ENCODE measurements around the gene SCD.
"Not testable (repeated sequence)": the region's sequence is repeated elsewhere in the genome, so short reads cannot be mapped to it uniquely, and the experiment has no call there.

The SCD gene

DNA sequence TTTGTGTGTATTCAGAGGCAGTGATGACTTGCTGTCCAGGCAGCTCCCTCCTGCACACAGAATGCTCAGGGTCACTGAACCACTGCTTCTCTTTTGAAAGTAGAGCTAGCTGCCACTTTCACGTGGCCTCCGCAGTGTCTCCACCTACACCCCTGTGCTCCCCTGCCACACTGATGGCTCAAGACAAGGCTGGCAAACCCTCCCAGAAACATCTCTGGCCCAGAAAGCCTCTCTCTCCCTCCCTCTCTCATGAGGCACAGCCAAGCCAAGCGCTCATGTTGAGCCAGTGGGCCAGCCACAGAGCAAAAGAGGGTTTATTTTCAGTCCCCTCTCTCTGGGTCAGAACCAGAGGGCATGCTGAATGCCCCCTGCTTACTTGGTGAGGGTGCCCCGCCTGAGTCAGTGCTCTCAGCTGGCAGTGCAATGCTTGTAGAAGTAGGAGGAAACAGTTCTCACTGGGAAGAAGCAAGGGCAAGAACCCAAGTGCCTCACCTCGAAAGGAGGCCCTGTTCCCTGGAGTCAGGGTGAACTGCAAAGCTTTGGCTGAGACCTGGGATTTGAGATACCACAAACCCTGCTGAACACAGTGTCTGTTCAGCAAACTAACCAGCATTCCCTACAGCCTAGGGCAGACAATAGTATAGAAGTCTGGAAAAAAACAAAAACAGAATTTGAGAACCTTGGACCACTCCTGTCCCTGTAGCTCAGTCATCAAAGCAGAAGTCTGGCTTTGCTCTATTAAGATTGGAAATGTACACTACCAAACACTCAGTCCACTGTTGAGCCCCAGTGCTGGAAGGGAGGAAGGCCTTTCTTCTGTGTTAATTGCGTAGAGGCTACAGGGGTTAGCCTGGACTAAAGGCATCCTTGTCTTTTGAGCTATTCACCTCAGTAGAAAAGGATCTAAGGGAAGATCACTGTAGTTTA lies 15.8 kb downstream of the SCD start:
- DNase-seq (ENCODE audit: low read depth in 3 of 3), result no peak

DNA sequence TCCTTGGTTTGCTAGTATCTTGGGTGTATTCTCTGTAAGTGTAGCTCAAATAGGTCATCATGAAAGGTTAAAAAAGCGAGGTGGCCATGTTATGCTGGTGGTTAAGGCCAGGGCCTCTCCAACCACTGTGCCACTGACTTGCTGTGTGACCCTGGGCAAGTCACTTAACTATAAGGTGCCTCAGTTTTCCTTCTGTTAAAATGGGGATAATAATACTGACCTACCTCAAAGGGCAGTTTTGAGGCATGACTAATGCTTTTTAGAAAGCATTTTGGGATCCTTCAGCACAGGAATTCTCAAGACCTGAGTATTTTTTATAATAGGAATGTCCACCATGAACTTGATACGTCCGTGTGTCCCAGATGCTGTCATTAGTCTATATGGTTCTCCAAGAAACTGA lies 17.1 kb downstream of the SCD start:
- no peak for DNase-seq (ENCODE audit: low read depth in 3 of 3)

DNA sequence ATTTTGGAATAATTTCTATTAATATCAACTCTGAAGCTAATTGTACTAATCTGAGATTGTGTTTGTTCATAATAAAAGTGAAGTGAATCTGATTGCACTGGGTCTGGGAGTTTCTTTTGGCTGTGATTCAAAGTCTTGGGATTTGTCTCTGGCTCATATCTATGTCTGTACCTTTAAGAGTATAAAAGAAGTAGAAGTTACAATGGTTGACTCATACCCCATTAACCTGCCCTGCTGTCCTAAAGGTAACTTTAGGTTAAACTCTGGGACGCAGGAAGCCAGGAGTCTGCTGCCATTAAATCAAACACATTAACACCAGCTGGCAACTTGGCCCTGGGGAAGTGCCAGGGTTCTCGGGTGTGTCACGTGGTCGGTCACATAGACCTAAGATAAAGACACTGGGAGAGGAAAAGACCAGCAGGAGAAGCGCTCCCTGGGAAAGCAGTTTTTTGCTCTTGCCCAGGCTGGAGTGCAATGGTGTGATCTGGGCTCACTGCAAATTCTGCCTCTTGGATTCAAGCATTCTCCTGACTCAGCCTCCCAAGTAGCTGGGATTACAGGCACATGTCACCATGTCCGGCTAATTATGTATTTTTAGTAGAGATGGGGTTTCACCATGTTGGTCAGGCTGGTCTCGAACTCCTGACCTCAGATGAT lies 17.8 kb downstream of the SCD start:
- DNase-seq (ENCODE audit: low read depth in 3 of 3), result no peak

DNA sequence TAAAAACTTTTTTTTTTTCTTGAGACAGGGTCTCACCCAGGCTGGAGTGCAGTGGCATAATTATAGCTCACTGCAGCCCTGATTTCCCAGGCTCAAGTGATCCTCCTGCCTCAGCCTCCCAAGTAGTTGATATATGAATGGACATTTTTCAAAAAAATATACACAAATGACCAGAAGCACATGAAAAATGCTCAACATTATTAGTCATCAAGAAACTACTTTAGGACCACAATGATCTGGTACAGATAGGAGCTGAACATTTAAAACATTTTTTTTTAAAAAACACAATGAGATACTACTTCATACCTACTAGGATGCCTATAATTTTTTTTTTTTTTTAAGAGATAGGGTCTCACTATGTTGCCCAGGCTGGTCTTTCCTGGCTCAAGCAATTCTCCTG lies 21.7 kb downstream of the SCD start:
- no peak for DNase-seq (ENCODE audit: low read depth in 3 of 3)

DNA sequence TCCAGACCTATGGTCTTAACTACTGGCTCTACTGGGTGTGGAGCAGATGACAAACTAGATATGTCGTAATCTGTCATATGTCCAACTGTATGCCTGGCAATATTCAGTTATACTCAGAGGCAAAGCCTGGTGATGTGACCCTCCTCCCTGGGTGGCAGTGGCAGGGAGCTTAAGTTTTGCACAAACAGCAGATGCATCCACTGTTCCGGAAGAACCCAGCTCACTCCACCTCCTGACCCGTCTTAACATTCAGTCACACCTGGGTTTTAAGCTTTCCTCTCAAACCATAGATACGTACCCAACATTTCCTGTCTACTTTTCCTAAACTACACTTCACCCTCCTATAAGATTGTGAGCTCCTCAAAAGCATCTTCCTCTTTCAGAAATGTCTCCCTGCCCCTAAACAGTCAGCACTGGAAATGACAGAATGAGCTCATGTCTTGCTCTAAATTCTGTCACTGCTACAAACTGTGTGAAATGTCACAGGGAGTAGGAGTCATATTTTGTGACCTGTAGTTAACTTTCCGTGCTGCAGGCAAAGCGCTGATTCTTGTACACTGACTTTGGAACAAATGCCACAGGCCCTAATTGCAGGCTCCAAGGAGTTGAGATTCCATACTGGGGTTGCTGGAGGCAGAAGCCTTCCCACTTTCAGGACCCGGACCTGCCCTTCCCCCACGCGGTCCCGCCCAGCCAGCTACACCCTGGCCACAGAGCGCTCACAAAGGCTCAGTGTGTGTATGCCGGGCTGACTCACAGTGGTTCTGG lies 23.9 kb downstream of the SCD start:
- DNase-seq (ENCODE audit: low read depth in 3 of 3), result peak in 1 of 3 experiments; percentile 70

DNA sequence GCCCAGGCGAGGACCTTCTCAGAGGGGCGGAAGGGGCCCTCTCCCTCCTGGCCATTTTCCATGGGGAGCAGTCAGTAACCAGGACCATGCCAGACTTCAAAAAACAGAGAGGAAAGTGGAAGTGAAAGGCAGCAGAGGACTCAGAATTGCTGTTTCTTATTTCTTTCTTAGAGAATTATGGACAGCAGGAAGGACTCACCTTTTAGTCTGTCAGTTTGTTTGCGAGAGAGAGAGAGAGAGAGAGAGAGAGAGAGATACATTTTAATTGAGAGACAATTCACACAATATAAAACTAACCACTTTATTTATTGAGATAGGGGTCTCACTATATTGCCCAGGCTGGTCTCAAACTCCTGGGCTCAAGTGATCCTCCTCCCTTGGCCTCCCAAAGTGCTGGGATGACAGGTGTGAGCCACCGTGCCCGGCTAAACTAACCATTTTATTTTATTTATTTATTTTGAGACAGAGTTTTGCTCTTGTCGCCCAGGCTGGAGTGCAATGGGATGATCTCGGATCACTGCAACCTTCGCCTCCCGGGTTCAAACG lies 24.5 kb downstream of the SCD start:
- no peak for DNase-seq (ENCODE audit: low read depth in 3 of 3)

DNA sequence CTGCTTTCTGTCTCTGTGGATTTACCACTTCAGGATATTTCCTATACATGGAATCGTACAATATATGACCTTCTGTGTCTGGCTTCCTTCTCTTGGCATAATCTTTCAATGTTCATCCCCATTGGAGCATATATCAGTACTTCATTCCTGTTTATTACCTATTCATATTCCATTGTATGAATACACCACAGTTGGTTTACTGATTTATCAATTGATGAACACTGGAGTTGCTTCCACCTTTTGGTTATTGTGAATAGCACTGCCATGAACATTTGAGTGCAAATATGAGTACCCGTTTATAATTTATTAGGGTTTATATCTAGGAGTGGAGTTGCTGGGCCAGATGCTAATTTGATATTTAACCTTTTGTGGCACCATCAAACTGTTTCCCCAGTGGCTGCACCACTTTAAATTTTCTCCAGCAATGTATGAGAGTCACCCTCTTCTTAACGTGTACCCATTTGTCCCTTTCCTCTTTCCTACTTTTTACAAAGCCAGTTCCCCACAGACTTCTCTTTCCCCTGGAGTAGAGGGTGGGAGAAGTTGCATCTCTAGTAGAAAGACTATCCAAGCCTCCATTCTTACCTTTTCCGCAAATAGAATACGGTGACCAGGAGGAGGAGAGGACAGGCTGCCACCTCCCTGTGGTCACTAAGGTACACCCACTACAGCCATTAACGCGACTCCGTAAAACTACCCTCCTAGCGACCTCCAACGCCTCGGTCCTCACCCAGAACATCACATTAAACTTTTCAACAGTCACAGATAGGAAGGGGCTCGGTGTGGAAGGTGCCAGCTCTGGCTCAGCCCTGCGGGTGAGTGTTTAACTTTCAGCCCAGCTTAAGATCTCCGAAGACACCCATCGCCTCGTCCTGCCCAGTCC lies 25.6 kb downstream of the SCD start:
- DNase-seq (ENCODE audit: low read depth in 3 of 3), result no peak

DNA sequence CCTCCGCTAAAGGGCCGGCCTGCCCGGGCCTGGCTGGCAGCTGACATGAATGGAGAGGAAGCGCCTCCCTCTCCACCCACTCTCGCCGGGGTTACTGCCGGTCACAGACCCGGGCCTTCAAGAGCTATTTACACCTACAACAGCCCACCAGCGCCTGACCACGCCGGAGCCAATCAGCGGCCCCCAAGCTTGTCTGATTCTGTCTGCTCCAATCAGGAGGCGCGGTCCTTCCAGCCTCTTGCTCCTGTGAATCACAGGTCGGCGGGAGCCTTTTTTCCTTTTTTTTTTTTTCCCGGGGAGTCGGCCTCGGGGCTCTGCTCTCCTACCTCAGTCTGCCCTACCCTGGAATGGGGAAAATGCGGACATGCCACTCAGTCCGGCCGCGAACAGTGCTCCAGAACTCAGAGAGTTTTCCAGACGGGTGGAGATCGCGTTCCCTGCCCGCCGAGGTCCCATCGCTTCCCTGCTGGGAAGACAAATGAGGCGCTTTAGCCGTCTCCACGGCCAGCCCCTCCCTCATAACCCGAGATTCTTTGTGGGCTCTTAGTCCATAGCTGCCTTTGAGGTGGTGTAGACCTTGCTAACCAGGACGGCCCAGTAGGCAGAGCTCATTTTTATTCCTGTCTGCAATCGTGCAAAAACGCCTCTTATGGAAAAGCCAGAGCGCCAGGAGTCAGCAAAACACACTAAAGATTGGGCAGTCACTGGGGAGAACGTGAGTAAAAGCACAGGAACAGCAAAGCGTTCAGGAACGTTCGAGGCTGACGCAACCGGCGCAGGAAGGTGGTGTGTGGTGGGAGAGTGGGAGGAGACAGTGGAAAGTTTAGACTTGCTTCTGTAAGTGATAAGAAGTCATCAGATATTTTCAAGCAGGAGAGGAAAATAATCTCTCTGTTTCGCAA lies 26.5 kb downstream of the SCD start:
- peak; percentile 69 to 93 (median 78) for DNase-seq (ENCODE audit: low read depth in 3 of 3)

DNA sequence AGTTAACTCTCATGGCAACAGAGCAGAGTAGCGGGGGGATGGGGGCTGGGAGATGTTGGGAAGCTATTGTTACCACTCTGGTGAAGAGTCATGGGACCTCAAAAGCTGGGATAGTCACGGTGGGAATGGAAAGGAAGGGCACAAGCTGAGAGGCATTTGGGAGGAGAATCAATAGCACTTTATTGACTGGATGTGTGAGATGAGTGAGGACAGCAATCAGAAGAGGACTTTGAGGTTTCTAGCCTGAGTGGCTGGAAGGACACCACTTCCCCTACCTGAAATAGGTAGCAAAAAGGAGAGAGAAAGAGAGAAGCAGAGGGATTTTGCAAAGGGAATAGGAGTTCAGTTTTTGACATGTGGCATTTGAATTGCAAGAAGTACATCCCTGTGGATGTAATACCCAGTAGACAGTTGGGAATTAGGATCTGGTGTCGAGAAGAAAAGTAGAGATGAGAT lies 27.2 kb downstream of the SCD start:
- no peak for DNase-seq (ENCODE audit: low read depth in 3 of 3)

DNA sequence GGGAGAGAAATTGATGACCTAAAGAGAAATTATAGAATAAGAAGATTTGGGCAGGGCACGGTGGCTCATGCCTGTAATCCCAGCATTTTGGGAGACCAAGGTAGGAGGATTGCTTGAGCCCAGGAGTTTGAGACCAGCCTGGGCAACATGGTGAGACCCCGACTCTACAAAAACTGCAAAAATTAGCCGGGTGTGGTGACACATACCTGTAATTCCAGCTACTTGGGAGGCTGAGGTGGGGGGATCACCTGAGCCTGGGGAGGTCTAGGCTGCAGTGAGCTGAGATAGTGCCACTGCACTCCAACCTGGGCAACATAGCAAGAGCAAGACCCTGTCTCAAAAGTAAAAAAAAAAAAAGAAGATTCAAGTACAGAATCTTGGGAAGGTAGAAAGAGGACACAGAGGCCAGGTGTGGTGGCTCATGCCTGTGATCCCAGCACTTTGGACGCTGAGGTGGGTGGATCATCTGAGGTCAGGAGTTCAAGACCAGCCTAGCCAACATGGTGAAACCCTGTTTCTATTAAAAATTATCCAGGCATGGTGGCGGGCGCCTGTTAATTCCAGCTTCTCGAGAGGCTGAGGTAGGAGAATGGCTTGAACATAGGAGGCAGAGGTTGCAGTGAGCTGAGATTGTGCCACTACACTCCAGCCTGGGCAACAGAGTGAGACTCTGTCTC lies 27.8 kb downstream of the SCD start:
- not testable (repeated sequence) for DNase-seq (ENCODE audit: low read depth in 3 of 3)

DNA sequence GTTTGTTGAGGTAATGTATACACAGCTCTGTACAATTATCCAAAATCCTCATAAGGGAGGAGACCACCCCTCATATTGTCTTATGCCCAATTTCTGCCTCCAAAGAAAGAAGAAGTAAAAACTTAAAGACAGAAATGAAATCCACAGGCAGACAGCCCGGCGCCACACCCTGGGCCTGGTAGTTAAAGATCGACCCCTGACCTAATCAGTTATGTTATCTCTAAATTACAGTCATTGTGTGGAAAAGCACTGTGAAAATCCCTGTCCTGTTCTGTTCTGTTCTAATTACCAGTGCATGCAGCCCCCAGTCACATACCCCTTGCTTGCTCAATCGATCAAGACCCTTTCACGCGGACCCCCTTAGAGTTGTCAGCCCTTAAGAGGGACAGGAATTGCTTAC lies 29.6 kb downstream of the SCD start:
- DNase-seq (ENCODE audit: low read depth in 3 of 3), result not testable (repeated sequence)

DNA sequence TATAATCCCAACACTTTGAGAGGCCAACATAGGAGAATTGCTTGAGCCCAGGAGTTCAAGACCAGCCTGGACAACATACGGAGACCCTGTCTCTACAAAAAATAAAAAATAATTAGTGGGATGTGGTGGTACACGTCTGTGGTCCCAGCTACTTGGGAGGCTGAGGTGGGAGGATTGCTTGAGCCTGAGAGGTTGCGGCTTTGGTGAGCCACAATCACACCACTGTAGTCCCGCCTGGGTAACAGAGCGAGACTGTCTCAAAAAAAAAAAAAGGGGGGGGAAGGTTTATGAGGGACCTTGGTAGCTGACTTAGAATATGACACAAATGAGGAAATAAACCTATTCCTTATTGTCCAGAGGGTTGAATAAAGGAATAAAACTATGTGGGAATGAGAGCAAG lies 30.8 kb downstream of the SCD start:
- DNase-seq (ENCODE audit: low read depth in 3 of 3), result no peak

DNA sequence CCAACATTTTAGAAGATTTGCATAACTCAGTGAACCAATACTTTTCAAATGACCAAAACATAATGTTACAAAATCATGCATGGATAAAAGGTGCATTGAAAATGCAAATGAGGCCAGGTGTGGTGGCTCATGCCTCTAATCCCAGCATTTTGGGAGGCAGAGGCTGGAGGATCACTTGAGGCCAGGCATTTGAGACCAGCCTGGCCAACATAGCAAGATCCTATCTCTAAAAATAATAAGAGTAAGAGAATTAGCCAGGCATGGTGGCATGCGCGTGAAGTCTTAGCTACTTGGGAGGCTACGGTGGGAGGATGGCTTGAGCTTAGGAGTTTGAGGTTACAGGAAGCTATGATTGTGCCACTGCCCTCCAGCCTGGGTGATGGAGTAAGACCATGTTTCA lies 33.4 kb downstream of the SCD start:
- no peak for DNase-seq (ENCODE audit: low read depth in 3 of 3)

DNA sequence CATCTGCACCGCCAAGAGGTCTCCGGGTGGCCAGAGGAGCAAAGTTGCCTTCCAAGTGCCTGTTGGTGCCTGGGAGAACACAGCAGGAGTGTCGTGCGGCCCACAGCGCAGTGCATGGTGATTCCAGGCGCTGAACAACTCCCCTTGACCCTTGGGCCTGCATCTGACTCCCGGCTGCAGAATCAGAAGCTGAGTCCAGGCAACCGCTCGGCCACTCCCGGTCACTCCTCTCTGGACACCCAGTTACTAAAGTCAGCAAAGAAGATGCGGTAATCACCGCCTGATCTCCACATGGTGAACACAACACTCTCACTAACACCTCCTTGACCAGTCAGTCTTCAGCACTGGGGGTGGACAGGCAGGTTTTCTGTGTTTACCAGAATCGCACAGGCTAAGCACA lies 35.5 kb downstream of the SCD start:
- no peak for DNase-seq (ENCODE audit: low read depth in 3 of 3)

DNA sequence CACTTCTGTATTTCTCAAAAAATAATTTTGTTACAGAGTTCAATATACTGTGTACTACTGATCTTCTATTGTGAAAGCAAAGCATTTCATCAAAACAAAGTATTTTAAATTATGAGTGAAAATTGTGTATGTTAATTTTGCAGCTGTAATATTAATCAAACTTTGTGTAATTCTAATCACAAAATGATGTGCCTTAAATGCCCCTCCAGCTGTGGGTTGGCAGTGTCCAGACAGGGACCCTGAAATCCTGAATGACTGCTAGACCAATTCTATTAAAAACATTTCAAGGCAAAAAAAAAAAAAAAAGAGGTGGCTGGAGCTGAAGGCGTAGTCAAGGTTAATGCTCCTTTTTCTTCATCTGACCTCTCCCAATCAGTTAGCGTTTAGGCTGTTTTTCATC lies 36.2 kb downstream of the SCD start:
- no peak for DNase-seq (ENCODE audit: low read depth in 3 of 3)

DNA sequence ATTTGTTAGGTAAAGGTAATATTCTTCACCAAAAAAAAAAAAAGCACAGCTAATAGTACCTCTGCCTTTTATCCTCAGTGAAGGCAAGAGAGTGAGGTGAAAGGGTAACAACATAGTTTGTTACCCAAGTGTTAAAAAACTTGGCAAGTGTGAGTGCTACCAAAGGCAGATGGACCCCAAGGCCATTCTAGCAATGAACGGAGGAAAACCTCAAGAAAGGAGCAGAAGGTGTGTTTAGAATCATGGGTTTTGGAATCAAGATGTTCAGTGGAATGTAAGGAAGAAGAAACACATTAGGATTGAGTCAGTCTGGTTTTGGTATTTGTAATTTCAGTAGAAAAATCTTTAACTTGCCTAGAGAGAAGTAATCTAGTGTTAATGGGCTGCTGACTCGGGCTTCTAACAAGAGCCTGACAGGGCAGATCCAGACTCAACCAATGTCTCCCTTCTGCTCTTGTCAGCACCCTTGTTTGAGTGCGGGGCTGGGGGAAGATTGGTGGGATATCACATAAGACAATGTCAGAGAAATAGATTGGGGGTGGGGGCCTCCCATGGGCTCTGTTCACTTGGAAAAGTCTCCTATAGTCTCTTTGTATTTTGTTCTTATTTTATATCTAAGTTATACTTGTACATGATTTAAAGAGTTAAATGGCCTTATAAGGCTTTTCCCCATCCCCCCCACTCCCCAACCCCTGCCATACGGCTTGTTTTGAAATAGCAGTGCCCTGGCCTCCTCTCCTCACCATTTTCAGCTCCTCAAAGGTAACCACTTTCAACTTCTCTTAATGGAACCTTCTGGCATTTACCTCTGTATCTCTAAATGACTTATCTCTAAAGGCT lies 44.4 kb downstream of the SCD start:
- no peak for DNase-seq (ENCODE audit: low read depth in 3 of 3)

DNA sequence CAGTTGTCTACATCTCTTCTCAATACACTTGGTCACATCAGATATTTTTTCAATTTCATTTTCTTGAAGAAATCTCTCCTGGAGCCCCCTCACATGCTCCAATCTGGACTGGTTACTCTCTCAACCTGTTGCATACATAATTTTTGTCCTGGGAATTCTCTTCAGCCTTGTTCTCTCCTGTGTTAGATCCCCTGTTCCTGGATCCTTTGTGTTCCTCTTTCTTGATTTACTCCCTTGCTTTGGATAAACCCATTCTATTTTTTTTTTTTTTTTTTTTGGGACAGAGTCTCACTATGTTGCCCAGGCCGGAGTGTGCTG lies 45.6 kb downstream of the SCD start:
- DNase-seq (ENCODE audit: low read depth in 3 of 3), result no peak

DNA sequence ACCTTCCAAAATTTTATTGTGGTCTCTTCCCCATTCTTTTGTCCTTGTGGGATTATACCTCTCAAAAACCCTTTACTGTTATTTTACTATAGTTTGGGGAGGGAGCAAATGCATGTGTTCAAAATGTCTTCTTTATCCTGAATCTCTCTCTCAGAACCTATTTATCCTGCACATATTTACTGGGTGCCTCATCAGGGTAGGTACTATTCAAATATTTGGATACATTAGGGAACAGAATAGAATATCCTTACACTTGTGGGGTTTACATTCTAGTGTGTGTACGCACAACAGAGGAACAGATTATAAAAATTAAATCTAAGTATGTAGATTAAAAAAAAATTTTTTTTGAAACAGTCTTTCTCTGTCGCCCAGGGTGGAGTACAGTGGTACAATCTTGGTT lies 48.6 kb downstream of the SCD start:
- DNase-seq (ENCODE audit: low read depth in 3 of 3), result no peak

DNA sequence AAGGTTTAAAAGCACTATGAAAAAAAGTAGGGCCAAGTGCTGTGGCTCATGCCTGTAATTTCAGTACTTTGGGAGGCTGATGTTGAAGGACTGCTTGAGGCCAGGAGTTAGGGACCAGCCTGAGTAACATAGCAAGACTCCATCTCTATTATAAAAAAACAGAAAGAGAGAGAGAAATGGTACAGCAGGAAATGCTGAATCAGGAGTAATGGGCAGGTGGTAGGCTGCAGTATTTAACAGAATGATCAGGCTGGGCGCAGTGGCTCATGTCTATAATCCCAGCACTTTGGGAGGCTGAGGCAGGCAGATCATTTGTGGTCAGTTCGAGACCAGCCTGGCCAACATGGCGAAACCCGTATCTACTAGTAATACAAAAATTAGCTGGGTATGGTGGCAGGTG lies 49.6 kb downstream of the SCD start:
- no peak for DNase-seq (ENCODE audit: low read depth in 3 of 3)
